ENCODE data around the gene PCNX2. TPM values are rescaled to one million over a fixed set of nuclear protein-coding genes. Genes with fewer than 3 reads are reported as not detected.

The PCNX2 gene
- total and polyA plus RNA-seq, 2 of the 8 experiments (the other 6 are each of a cell fraction or from before 2014, with no cell fraction given): 46.1 to 57.6 TPM

DNA sequence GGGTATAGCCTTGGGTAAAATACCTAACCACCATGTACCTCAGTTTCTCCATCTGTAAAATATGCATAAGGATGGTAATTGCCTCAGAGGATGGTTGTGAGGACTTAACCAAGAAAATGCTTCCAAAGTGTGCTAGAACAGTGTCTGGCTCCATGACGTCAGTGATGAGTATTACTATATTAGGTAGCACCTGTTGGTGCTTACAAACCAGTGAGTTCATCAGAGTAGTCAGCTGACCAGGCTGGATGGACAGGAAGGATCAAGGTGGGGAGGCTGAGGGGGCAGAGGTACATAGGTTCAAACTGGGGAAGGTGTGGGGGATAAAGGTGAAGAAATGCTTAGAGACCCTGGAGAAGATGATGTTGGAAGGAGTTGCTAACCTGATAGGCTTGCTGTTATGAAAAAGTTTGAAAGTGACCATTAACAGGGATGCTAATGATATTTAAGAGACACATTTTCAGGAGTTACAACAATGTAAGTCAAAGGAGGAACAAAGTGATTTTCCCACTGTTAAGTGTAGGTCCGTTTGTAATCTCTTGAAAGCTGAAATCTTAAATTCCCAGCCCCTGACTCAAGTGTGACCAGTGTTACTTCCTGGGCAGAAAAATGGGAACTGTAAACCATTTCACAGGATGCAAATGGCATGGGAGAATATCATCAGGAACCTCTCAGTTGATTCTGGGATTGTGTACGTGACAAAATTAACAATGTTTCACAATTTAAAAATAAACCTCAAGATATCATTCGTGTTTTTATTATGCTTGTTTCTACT, 340.7 kb downstream of the PCNX2 start:
- H3K56ac ChIP-seq (replicated peaks; ENCODE audit: insufficient read length, low read depth, low read length): no peak overlapping the region
- H3K14ac ChIP-seq (ENCODE audit: insufficient read length): no peak overlapping the region
- H3K4me1 ChIP-seq (replicated peaks in 1 of 4; ENCODE audit: control insufficient read depth in 3 of 4, insufficient read depth in 4 of 4, low read length in 3 of 4): peaks cover 2 to 15% (median 6%) of the 10 kb centered on the region in 4 experiments; a peak in 5 of 7 replicates
- no peak overlapping the region for H3K18ac ChIP-seq (ENCODE audit: extremely low read depth, low read length)
- H3K79me2 ChIP-seq (ENCODE audit: control insufficient read depth in 1 of 2, insufficient read depth in 2 of 2, low read length in 2 of 2): peaks cover 5 to 67% of the 10 kb centered on the region in 2 experiments; a peak in 3 of 4 replicates
- no peak overlapping the region for H2BK15ac ChIP-seq (ENCODE audit: low read length)
- H4K8ac ChIP-seq (ENCODE audit: extremely low read depth, insufficient read depth, low read length): no peak overlapping the region
- H3K27ac ChIP-seq (ENCODE audit: low read depth, low read length): 0 out of 2 replicates have a peak overlapping the region, but pooled peaks have one; percentile 2
- H2BK120ac ChIP-seq (replicated peaks; ENCODE audit: low read depth, low read length): no peak overlapping the region
- H3K4me3 ChIP-seq (ENCODE audit: extremely low read depth in 1 of 4, insufficient read depth in 2 of 4, low read depth in 3 of 4, low read length in 4 of 4): no peak overlapping the region
- H2BK20ac ChIP-seq (ENCODE audit: low read length): no peak overlapping the region
- H2AFZ ChIP-seq (ENCODE audit: low read length): no peak overlapping the region
- no peak overlapping the region for H3K9ac ChIP-seq (replicated peaks in 1 of 4; ENCODE audit: extremely low read depth in 1 of 4, low read depth in 3 of 4, low read length in 3 of 4)
- no peak overlapping the region for H2AK5ac ChIP-seq (ENCODE audit: low read depth, low read length)
- H3K27me3 ChIP-seq (replicated peaks in 1 of 4; ENCODE audit: control insufficient read depth in 3 of 4, extremely low read depth in 1 of 4, insufficient read depth in 3 of 4, low read length in 3 of 4): no peaks in the 10 kb centered on the region
- H3K23me2 ChIP-seq (ENCODE audit: low read depth, low read length): peaks cover 5% of the 10 kb centered on the region
- no peak overlapping the region for H4K91ac ChIP-seq (replicated peaks; ENCODE audit: insufficient read length, low read length)
- peaks cover 1 to 3% of the 10 kb centered on the region in 2 experiments for H4K20me1 ChIP-seq (replicated peaks in 1 of 2; ENCODE audit: control insufficient read depth in 1 of 2, insufficient read depth in 2 of 2, low read length in 2 of 2)
- no peak overlapping the region for H3K4ac ChIP-seq (replicated peaks; ENCODE audit: insufficient read length, low read depth, low read length)
- POLR2A ChIA-PET (ENCODE audit: partially characterized antibody): no interaction called here
- no peak overlapping the region for H2BK12ac ChIP-seq (ENCODE audit: low read depth, low read length)
- no peak overlapping the region for H2BK5ac ChIP-seq (ENCODE audit: low read depth, low read length)
- no peak overlapping the region for H4K5ac ChIP-seq (ENCODE audit: insufficient read length, low read depth, low read length)
- CTCF ChIA-PET (ENCODE audit: partially characterized antibody): interaction anchor here (0.8 to 2.0 kb wide), 3 partner anchors 11 to 23 kb away, joined by 3 to 5 read pairs (median 3); no protein-coding TSS in a partner anchor
- H3K23ac ChIP-seq (ENCODE audit: insufficient read length): no peak overlapping the region
- 84% methylated on average over 4 of the region's 4 CpGs; no CpG with 5 or more reads in 1 of the 2 experiments for WGBS, 2 experiments (ENCODE audit: extremely low coverage in 1 of 2, insufficient coverage in 1 of 2, insufficient read length in 1 of 2, insufficient replicate concordance in 2 of 2, low coverage in 1 of 2, low lambda C conversion rate in 2 of 2, missing lambda C conversion rate in 1 of 2)
- no peaks in the 10 kb centered on the region; the same call in 1 of the 2 replicates for H3K79me1 ChIP-seq (ENCODE audit: low read depth, low read length)
- peaks cover 6 to 35% (median 20%) of the 10 kb centered on the region in 4 experiments; a peak in 6 of 8 replicates for H3K36me3 ChIP-seq (ENCODE audit: control insufficient read depth in 2 of 4, insufficient read depth in 4 of 4, low read length in 3 of 4)
- no peak for DNase-seq (ENCODE audit: low read depth in 1 of 2, low spot score in 2 of 2)
- no peak for FAIRE-seq
- H3K9me3 ChIP-seq (ENCODE audit: insufficient read depth in 2 of 2, low read depth in 1 of 2, low read length in 1 of 2): peaks cover 0 to 5% of the 10 kb centered on the region in 2 experiments; a peak in 1 of 4 replicates
- H3K4me2 ChIP-seq (ENCODE audit: insufficient read depth in 1 of 2, low read depth in 2 of 2, low read length in 2 of 2): no peak overlapping the region
- TF ChIP-seq BRCA1 (IDR thresholded peaks at IDR 0.05; ENCODE audit: low read depth, low read length) (no peak), CREB1 (IDR thresholded peaks at IDR 0.05) (no peak), EGR1 (IDR thresholded peaks at IDR 0.05; ENCODE audit: borderline replicate concordance, low read depth, low read length) (no peak), TAF7 (optimal IDR thresholded peaks at IDR 0.05; ENCODE audit: borderline replicate concordance, low read depth, low read length) (no peak), RNF2 (IDR thresholded peaks at IDR 0.05; ENCODE audit: borderline replicate concordance, low read depth, low read length, missing control alignments, poor library complexity, severe bottlenecking) (no peak), KDM5A (IDR thresholded peaks at IDR 0.05; ENCODE audit: low read length) (no peak), SP2 (IDR thresholded peaks at IDR 0.05; ENCODE audit: low read length) (no peak), MAFK (IDR thresholded peaks at IDR 0.05; ENCODE audit: low read depth, low read length) (no peak)
- TF ChIP-seq, protein P1, sequence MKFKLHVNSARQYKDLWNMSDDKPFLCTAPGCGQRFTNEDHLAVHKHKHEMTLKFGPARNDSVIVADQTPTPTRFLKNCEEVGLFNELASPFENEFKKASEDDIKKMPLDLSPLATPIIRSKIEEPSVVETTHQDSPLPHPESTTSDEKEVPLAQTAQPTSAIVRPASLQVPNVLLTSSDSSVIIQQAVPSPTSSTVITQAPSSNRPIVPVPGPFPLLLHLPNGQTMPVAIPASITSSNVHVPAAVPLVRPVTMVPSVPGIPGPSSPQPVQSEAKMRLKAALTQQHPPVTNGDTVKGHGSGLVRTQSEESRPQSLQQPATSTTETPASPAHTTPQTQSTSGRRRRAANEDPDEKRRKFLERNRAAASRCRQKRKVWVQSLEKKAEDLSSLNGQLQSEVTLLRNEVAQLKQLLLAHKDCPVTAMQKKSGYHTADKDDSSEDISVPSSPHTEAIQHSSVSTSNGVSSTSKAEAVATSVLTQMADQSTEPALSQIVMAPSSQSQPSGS (IDR thresholded peaks at IDR 0.05; ENCODE audit: low read length): no peak
- TF ChIP-seq, protein P2, sequence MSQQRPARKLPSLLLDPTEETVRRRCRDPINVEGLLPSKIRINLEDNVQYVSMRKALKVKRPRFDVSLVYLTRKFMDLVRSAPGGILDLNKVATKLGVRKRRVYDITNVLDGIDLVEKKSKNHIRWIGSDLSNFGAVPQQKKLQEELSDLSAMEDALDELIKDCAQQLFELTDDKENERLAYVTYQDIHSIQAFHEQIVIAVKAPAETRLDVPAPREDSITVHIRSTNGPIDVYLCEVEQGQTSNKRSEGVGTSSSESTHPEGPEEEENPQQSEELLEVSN (IDR thresholded peaks at IDR 0.05): no peak
